Measurements from ENCODE around the gene RAB10.

DNA sequence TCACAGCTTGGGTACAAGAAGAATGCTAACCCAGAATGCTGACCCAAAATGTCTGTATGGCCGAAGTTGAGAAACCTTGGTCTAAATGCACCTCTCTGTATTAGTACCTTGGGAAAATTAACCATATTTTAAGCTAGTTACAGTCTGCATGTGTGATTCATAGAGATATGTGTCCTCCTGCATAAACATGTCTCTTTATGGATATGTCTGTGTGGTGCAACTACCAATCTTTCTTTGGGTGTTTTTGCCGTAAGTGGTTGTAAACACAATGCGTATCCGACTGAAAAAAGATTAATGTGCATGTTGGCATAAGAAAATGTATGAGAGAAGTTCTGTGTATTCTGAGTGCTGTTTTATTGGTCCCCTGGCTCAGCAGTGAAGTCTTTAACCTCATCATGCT, 84.8 kb downstream of the RAB10 start:
- TF ChIP-seq, protein P1, sequence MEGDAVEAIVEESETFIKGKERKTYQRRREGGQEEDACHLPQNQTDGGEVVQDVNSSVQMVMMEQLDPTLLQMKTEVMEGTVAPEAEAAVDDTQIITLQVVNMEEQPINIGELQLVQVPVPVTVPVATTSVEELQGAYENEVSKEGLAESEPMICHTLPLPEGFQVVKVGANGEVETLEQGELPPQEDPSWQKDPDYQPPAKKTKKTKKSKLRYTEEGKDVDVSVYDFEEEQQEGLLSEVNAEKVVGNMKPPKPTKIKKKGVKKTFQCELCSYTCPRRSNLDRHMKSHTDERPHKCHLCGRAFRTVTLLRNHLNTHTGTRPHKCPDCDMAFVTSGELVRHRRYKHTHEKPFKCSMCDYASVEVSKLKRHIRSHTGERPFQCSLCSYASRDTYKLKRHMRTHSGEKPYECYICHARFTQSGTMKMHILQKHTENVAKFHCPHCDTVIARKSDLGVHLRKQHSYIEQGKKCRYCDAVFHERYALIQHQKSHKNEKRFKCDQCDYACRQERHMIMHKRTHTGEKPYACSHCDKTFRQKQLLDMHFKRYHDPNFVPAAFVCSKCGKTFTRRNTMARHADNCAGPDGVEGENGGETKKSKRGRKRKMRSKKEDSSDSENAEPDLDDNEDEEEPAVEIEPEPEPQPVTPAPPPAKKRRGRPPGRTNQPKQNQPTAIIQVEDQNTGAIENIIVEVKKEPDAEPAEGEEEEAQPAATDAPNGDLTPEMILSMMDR (IDR thresholded peaks at IDR 0.05; ENCODE audit: borderline replicate concordance, extremely low read depth, low read length, poor library complexity, severe bottlenecking), result no peak
- no peak for TF ChIP-seq EZH2 (IDR thresholded peaks at IDR 0.05; ENCODE audit: borderline replicate concordance, low read depth, low read length, severe bottlenecking)

Data from DND-41 (cell line).